ENCODE measurements around the gene VAMP2. TPM values are rescaled to one million over a fixed set of nuclear protein-coding genes. Genes with fewer than 3 reads are reported as not detected.

Gene VAMP2
- total and polyA plus RNA-seq, 9 donors, result 35.5 to 233 (median 118) TPM

DNA sequence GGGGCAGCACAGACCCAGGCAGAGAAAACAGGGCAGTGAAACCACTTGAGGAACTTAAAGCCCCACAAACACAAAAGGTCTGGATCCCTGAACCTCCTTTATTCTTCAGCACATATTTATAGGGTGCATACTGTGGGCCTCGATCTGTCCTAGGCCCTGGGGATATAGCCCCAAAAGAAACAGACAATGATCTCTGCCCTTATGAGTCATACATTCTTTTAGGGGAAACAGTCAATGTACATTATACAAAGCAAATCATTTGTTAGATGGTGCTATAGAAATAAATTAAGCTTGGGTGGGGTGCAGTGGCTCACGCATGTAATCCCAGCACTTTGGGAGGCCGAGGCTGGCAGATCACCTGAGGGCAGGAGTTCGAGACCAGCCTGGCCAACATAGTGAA, 28.8 kb downstream of the VAMP2 start:
- intact Hi-C loops (cut with DNase I), result no loop called here
- no peak for DNase-seq
- TF ChIP-seq, protein P1, sequence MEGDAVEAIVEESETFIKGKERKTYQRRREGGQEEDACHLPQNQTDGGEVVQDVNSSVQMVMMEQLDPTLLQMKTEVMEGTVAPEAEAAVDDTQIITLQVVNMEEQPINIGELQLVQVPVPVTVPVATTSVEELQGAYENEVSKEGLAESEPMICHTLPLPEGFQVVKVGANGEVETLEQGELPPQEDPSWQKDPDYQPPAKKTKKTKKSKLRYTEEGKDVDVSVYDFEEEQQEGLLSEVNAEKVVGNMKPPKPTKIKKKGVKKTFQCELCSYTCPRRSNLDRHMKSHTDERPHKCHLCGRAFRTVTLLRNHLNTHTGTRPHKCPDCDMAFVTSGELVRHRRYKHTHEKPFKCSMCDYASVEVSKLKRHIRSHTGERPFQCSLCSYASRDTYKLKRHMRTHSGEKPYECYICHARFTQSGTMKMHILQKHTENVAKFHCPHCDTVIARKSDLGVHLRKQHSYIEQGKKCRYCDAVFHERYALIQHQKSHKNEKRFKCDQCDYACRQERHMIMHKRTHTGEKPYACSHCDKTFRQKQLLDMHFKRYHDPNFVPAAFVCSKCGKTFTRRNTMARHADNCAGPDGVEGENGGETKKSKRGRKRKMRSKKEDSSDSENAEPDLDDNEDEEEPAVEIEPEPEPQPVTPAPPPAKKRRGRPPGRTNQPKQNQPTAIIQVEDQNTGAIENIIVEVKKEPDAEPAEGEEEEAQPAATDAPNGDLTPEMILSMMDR (IDR thresholded peaks at IDR 0.05), result no peak
- TF ChIP-seq POLR2A (IDR thresholded peaks at IDR 0.05) (no peak), EP300 (IDR thresholded peaks at IDR 0.05) (no peak)
- no peak overlapping the region for H3K4me3 ChIP-seq
- H3K27ac ChIP-seq, result no peak overlapping the region
- H3K36me3 ChIP-seq, result no peaks in the 10 kb centered on the region
- H3K4me1 ChIP-seq (ENCODE audit: insufficient read depth), result no peaks in the 10 kb centered on the region
- H3K27me3 ChIP-seq, result no peaks in the 10 kb centered on the region
- WGBS, 3 donors, result 82 to 88% (median 83%) methylated on average over 4 of the region's 4 CpGs
- no peaks in the 10 kb centered on the region for H3K9me3 ChIP-seq

- H3K36me3 ChIP-seq, result no peaks in the 10 kb centered on the region
- no peaks in the 10 kb centered on the region for H3K4me1 ChIP-seq (ENCODE audit: insufficient read depth)
- H3K9me3 ChIP-seq, result no peaks in the 10 kb centered on the region
- H3K4me3 ChIP-seq, result no peak overlapping the region
- peak in 1 of 5 donors; percentile 11 for DNase-seq
- no peak for TF ChIP-seq EP300 (IDR thresholded peaks at IDR 0.05)
- TF ChIP-seq POLR2A (IDR thresholded peaks at IDR 0.05), result no peak
- TF ChIP-seq, protein P1 (IDR thresholded peaks at IDR 0.05), result no peak
- H3K27me3 ChIP-seq, result no peaks in the 10 kb centered on the region
- H3K27ac ChIP-seq, result no peak overlapping the region
- 51 to 58% (median 55%) methylated on average over 12 of the region's 12 CpGs for WGBS, 3 donors
- intact Hi-C loops (cut with DNase I), result no loop called here
Measured at GRCh38 chr17:8133399-8133798, 29.3 kb downstream of the VAMP2 start.

DNA sequence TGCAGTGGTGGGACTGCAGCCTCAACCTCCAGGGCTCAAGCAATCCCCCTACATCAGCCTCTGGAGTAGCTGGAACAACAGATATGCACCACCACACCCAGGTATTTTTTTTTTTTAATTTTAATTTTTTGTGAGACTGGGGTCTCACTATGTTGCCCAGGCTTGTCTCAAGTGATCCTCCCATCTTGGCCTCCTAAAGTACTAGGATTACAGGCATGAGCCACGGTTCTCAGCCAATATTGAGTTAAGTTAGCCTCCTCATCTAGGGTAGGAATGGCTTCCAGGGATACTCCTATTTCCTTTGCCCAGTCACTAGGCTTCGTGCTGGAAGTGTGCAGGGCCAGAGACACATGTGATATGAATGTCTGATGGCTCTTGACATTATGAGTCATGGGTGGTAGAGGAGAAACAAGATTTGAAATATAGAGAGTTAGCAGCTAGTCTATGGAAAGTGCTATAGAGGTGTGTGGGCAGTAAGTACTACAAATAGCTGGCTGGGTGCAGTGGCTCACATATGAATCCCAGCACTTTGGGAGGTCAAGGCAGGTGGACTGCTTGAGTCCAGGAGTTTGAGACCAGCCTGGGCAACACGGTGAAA, 30.8 kb downstream of the VAMP2 start:
- Histone ChIP-seq H3K36me3 (no peaks in the 10 kb centered on the region), H3K27me3 (no peaks in the 10 kb centered on the region), H3K9me3 (no peaks in the 10 kb centered on the region), H3K4me1 (ENCODE audit: insufficient read depth) (no peaks in the 10 kb centered on the region), H3K27ac (no peak overlapping the region), H3K4me3 (no peak overlapping the region)
- intact Hi-C loops (cut with DNase I), result no loop called here
- TF ChIP-seq, protein P1 (IDR thresholded peaks at IDR 0.05), result no peak
- TF ChIP-seq POLR2A (IDR thresholded peaks at IDR 0.05) (no peak), EP300 (IDR thresholded peaks at IDR 0.05) (no peak)
- 62 to 71% (median 63%) methylated on average over 3 of the region's 3 CpGs for WGBS, 3 donors
- DNase-seq, result no peak

- TF ChIP-seq POLR2A (IDR thresholded peaks at IDR 0.05) (no peak), EP300 (IDR thresholded peaks at IDR 0.05) (no peak)
- TF ChIP-seq, protein P1 (IDR thresholded peaks at IDR 0.05), result no peak
- Histone ChIP-seq H3K27me3 (no peaks in the 10 kb centered on the region), H3K4me1 (ENCODE audit: insufficient read depth) (peaks cover 10% of the 10 kb centered on the region), H3K9me3 (no peaks in the 10 kb centered on the region), H3K36me3 (no peaks in the 10 kb centered on the region), H3K4me3 (no peak overlapping the region), H3K27ac (no peak overlapping the region)
- intact Hi-C loops (cut with DNase I), result loop anchor here in 2 of 4 donors (2.0 to 10.0 kb wide), 2 partner anchors 13 to 97 kb away; no protein-coding TSS in a partner anchor
- WGBS, 3 donors, result 68 to 83% (median 77%) methylated on average over 14 of the region's 14 CpGs
- DNase-seq, result no peak
Measured at GRCh38 chr17:8128125-8128784, 34.5 kb downstream of the VAMP2 start.

Data from ovary (tissue), 9 donors.